ENCODE measurements around the gene ARHGAP27. TPM values are rescaled to one million over a fixed set of nuclear protein-coding genes. Genes with fewer than 3 reads are reported as not detected.

ARHGAP27 gene
- total and polyA plus RNA-seq, 2 of the 13 experiments (the other 11 are each of a cell fraction or from before 2014, with no cell fraction given) = 15.5 to 18.9 TPM

GRCh38 chr17:45428050-45428617, 4.5 kb downstream of the ARHGAP27 start (continued):
- TF ChIP-seq NR2F1 (CRISPR knock-in tag; IDR thresholded peaks at IDR 0.05) = no peak
- TF ChIP-seq EP300 (IDR thresholded peaks at IDR 0.05; ENCODE audit: low read depth in 2 of 2, low read length in 2 of 2) = no peak
- no peak for TF ChIP-seq EP300 (CRISPR knock-in tag; IDR thresholded peaks at IDR 0.05; ENCODE audit: borderline replicate concordance)
- no peak for TF ChIP-seq SRSF4 (IDR thresholded peaks at IDR 0.05; ENCODE audit: low read depth, low read length, poor library complexity, severe bottlenecking)
- TF ChIP-seq PAF1 (CRISPR knock-in tag; IDR thresholded peaks at IDR 0.05) = no peak
- no peak for TF ChIP-seq ZNF780A (CRISPR knock-in tag; IDR thresholded peaks at IDR 0.05)
- TF ChIP-seq FOXJ3 (CRISPR knock-in tag; IDR thresholded peaks at IDR 0.05; ENCODE audit: borderline replicate concordance) = no peak
- no peak for TF ChIP-seq JUND (CRISPR knock-in tag; IDR thresholded peaks at IDR 0.05)
- TF ChIP-seq ZNF597 (CRISPR knock-in tag; IDR thresholded peaks at IDR 0.05) = no peak
- TF ChIP-seq NFE2 (CRISPR knock-in tag; IDR thresholded peaks at IDR 0.05) = no peak
- TF ChIP-seq TCF7 (IDR thresholded peaks at IDR 0.05; ENCODE audit: low read depth) = no peak
- TF ChIP-seq ZNF432 (CRISPR knock-in tag; IDR thresholded peaks at IDR 0.05; ENCODE audit: borderline replicate concordance) = no peak
- no peak for TF ChIP-seq GPN1 (CRISPR knock-in tag; IDR thresholded peaks at IDR 0.05; ENCODE audit: borderline replicate concordance)
- TF ChIP-seq ZNF496 (CRISPR knock-in tag; IDR thresholded peaks at IDR 0.05; ENCODE audit: insufficient replicate concordance) = no peak
- TF ChIP-seq, protein P1, sequence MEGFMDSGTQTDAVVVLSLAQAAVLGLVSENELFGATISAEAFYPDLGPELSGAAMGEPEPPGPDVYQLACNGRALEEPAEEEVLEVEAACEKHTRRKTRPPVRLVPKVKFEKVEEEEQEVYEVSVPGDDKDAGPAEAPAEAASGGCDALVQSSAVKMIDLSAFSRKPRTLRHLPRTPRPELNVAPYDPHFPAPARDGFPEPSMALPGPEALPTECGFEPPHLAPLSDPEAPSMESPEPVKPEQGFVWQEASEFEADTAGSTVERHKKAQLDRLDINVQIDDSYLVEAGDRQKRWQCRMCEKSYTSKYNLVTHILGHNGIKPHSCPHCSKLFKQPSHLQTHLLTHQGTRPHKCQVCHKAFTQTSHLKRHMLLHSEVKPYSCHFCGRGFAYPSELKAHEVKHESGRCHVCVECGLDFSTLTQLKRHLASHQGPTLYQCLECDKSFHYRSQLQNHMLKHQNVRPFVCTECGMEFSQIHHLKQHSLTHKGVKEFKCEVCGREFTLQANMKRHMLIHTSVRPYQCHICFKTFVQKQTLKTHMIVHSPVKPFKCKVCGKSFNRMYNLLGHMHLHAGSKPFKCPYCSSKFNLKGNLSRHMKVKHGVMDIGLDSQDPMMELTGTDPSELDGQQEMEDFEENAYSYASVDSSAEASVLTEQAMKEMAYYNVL (CRISPR knock-in tag; IDR thresholded peaks at IDR 0.05; ENCODE audit: borderline replicate concordance) = peak; percentile 88
- peak; percentile 89 for TF ChIP-seq STAG1 (CRISPR knock-in tag; IDR thresholded peaks at IDR 0.05)
- TF ChIP-seq NONO (IDR thresholded peaks at IDR 0.05) = no peak
- no peak for TF ChIP-seq NONO (CRISPR knock-in tag; conservative IDR thresholded peaks at IDR 0.05)
- no peak for TF ChIP-seq ZNF782 (CRISPR knock-in tag; IDR thresholded peaks at IDR 0.05; ENCODE audit: borderline replicate concordance)
- peak; percentile 68; the same call in 1 of the 2 replicates for TF ChIP-seq ZNF331 (CRISPR knock-in tag; IDR thresholded peaks at IDR 0.05)
- TF ChIP-seq ZNF652 (CRISPR knock-in tag; IDR thresholded peaks at IDR 0.05; ENCODE audit: borderline replicate concordance, low read depth) = 0 out of 2 replicates have a peak, but pooled peaks have one; percentile 19
- TF ChIP-seq TOE1 (CRISPR knock-in tag; IDR thresholded peaks at IDR 0.05) = no peak
- 0 out of 2 replicates have a peak, but pooled peaks have one; percentile 59 for TF ChIP-seq ZNF292 (CRISPR knock-in tag; IDR thresholded peaks at IDR 0.05; ENCODE audit: borderline replicate concordance, low read depth)
- 0 out of 2 replicates have a peak, but pooled peaks have one; percentile 40 for TF ChIP-seq ZSCAN9 (CRISPR knock-in tag; IDR thresholded peaks at IDR 0.05; ENCODE audit: borderline replicate concordance)
- no peak for TF ChIP-seq TSC22D2 (CRISPR knock-in tag; IDR thresholded peaks at IDR 0.05; ENCODE audit: borderline replicate concordance)
- TF ChIP-seq ZSCAN30 (CRISPR knock-in tag; IDR thresholded peaks at IDR 0.05) = no peak
- TF ChIP-seq ZNF572 (CRISPR knock-in tag; IDR thresholded peaks at IDR 0.05) = 0 out of 2 replicates have a peak, but pooled peaks have one; percentile 54
- no peak for TF ChIP-seq RFXANK (CRISPR knock-in tag; IDR thresholded peaks at IDR 0.05)
- no peak for TF ChIP-seq KDM6A (CRISPR knock-in tag; IDR thresholded peaks at IDR 0.05; ENCODE audit: low read depth)
- TF ChIP-seq ZNF121 (CRISPR knock-in tag; IDR thresholded peaks at IDR 0.05) = no peak
- no peak for TF ChIP-seq ARNT (IDR thresholded peaks at IDR 0.05)
- TF ChIP-seq ZFP37 (CRISPR knock-in tag; IDR thresholded peaks at IDR 0.05; ENCODE audit: borderline replicate concordance) = no peak

Data from HepG2 (cell line).